Occipital lobe (tissue), 2 donors: ENCODE data around the gene IL1RAPL2. TPM values are rescaled to one million over a fixed set of nuclear protein-coding genes. Genes with fewer than 3 reads are reported as not detected.

Source experiments
- DNase-seq: peaks from one replicate; lab custom pipeline; 2025; lab: John Stamatoyannopoulos, UW
- total RNA-seq: library from RNA; depleted of rRNA; stranded (reverse); fragments of >200 nt; gene quantifications from one replicate; pipeline ENCODE4 v1.2.3, GENCODE V29; 2014

The IL1RAPL2 gene
- total RNA-seq, 1 donor from 2014 or later, result 12.2 TPM

DNA sequence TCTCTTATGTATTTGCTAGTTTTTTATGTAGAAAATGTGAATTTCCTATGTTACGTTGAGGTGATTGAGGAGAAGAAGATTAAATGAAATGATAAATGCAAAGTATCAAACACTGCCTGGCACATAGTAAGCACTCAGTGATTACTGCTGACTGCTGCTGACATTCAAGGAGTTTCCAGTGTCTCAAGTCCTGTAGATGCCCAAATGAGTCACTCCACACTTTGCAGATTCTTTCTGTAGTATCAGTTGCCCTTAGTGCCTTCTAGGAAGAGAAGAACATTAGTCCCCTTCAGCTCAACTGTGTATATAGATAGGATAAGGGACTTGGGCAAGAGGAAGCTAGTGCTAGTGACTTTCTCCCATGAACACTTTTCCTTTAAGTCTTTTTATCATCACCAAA is 895.0 kb downstream of the IL1RAPL2 start:
- no peak for DNase-seq

DNA sequence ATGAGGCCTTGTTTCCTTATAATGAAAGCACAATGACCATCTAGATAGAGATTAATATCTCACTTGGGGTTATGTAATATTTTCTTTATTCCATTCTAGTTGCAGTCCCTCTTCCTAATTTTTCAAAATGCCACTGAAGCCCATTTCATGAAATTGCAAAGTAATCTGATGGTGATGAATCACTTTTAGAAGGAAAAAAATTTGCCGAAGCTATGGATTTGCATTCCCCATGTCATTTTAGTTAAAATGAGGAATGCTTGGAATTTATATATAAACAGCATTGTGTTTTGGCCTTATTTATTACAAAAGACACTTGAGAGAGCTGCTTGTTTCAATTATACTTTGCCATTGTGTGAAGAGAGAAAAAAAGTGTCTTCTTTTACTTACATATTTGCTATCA is 896.2 kb downstream of the IL1RAPL2 start:
- DNase-seq, result no peak

DNA sequence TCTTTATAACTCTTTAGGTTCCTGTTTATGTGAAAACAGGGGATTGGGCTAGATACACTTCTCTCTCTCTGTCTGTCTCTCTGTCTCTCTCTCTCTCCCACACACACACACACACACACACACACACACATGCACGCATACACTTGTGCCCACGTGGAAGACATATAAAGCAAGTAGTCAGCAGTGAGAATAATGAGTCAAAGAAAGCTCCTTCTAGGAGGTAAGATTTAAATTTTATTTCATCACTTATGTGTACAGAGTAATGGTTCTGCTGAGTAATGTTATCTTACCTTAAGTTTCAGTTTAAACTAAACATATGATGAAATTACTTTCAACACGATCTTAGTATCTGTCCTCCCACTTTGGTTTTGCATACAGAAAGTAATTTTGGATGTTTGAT is 897.5 kb downstream of the IL1RAPL2 start:
- DNase-seq, result no peak

DNA sequence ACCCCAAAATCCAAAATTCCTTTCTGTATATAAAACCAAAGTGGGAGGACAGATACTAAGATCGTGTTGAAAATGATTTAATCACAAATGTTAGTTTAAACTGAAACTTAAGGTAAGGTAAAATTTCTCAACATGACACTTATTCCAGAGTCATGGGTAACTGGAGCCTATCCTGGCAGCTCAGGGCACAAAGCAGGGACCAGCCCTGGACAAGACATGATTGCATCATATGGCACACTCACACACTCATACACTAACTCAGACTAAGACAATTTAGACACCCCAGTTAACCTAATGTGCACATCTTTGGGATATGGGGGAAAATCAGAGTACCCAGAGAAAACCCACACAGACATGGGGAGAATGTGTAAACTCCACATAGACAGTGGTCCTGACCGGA is 898.6 kb downstream of the IL1RAPL2 start:
- DNase-seq, result no peak

DNA sequence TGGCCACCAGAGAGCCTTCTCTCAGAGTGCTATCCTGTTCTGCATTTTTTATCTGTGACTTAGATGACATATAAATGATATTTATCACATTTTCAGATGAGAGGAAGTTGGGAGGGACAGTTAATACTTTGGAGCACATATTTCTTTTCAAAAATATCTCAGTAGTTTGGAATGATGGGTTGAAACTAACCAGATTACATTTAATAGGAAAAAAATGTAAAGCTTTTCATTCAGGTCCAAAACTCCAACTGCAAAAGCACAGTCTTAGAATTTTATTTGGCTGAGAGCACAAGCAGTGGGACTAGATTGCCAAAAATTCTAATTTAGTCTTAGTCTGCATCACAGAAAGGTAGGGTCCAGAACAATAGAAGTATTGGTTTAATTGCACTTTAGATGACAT is 902.7 kb downstream of the IL1RAPL2 start:
- DNase-seq, result no peak

DNA sequence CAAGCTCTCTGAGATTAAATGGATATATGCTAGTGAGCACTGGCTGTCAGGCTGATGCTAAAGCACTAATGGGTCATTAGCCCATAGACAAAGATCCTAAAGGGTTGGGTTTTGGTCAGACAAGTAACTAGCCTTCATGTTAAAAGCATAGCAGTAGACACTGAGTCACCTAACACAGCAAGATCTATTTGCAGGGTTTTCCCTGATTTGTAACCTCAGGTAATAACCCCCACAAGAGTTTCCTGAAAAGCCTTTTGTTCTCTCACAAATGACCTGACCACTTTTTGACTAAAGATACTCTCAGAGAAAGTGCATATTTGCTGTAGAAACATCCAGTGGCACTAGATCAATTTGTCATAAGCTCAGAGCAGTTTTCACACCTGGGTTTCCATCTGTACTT is 905.6 kb downstream of the IL1RAPL2 start:
- no peak for DNase-seq

DNA sequence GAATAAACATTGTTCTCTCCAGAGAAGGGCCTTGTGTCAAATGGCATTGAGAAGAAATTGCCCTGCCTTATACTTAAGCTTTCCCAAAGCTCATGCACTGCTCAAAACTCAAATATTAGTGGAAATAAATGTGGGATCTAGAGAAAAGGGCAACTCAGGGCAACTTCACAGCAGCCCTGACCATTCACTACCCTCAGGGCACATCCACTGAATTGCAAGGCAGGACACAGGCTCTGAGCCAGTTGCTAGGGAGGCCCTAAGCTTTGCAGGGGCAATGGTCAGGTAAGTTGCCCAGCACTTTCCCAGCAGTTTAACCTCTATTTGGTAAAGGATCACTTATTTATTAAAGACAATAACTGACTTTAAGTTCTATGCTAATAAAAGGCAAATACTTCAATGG is 909.8 kb downstream of the IL1RAPL2 start:
- DNase-seq, result no peak

DNA sequence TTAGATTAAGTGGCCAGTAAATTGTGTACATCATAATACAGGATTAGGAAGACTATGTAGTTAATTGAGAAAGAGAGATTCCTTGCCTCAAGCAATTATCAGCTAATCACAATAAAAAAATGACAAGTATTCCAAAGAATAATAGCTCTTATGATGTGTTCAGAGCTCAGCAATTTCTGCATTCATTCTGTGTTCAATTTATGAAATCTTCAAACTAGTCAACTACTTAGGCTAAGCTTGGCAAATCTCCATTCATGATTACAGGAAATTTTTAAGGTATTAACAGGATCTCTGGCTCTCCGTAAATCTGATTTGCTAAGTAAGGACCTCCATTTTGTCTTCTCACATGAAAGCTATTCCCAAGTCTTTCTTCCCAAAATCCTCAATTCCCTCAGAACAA is 911.4 kb downstream of the IL1RAPL2 start:
- DNase-seq, result no peak

DNA sequence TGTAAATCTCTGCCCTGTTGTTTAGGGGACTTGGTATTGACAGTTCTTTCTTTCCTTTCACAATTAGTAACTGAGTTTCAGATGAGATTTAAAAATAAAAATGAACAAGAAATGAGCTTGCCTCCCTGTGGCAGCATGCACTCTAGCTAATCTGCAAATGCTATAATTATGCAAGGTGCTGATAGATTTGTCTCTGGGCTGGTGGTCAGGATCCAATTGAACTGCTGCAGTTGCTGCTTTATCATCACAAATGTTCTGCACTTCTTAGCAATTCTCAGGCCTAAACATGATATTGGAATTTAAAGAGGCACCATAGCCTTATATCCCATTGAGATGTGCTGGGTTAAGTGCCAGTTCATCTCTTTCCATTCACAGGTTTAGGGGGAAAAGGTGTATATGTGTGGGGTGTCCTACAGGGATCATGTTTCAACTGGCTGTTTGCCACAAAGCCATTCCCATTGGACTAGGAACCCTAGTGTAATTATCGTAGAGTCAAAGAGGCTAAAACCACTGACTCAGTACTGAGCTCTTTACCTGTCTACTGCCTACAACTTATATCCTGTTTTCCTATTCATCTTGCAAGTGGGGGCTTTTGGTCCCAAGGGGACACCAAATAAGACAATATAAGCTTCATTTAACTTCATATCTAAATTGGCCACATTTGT is 914.8 kb downstream of the IL1RAPL2 start:
- no peak for DNase-seq

DNA sequence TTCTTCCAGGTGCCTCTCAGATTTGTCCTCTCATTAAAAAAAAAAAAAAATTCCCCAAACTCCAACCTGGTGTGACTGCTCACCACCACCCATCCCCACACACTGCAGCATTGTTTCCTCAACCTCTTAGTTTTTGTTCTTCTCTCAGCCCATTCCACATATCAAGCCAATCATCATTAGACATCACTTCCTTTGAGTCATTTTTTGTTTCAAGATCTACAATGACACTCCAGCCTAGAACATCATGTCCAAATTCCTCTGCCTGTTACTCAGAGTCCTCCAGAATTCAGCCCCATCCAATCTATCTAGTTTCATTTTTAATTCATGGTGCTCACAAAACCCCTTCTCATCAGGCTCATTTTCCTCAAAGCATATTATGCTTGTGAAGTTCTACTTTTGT is 917.0 kb downstream of the IL1RAPL2 start:
- no peak for DNase-seq

DNA sequence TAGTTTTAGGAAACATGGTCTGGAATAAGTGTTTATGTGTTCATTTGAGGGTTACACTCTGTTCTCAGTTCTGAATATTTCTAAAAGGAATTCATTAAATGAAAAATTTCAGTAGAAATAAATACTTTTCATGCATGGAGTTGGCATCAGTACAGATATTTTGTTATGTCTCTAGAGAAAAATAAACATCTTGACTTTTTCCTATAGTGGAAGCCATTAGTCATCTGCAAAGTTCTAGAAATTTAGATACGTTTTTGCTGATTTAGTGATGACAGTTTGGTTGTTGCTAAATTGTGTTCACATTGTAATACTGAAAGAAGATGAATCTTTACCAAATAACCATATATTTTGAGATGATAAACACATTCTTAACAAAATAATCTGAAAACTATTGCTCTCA is 922.7 kb downstream of the IL1RAPL2 start:
- DNase-seq, result no peak

DNA sequence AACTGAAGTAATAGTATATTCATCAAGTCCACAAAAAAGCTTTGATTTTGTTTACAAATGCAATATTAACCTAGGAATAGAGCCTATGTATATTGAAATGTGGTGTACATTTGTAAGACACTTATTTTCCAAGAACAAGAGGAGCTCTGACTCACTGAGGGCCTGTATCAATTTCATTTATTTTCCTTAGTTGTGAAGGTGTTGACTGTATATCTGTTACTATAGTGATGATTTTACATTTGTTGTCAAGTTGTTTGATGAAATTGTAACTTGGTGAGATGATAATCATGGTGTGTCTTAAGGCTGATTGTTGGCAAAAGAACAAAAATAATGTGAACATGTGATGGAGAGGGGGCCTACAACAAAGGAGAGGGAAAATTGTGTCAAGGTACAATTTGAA is 929.4 kb downstream of the IL1RAPL2 start:
- DNase-seq, result no peak

DNA sequence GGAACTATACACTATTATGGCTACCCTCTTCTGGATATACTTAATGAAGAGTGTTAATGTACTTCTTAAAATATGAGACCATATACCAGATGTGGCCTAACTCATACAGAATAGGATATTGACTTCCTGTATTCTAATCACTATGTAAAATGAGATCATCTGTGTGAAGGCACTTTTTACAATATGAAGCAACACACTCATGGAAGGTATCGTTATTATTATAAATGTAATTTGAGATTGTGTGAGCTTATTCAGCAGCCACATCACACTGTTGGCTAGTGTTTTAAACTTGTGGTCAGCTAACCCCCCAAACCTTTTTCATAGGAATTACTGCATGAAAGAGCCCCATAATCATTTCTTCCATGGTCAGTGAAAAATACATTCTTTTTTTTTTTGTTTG is 936.3 kb downstream of the IL1RAPL2 start:
- DNase-seq, result no peak

DNA sequence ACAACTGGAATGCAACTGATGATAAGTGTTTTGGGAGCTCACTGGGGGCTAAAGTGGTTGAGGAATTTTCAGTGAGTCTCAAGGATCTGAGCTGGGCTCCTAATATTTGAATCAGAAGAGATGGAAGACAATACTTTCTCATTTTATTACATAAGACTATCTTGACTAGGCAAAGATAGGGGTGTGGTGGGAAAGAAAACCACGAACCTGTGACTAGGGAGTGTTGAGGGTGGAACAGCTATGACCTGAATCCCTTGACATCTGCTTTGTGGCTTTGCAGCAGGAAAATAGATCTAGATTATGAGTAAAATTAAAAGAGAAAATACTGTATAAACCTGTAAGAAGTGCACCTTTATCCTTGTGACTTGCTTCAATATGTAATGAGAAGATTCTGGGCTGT is 949.6 kb downstream of the IL1RAPL2 start:
- DNase-seq, result no peak

DNA sequence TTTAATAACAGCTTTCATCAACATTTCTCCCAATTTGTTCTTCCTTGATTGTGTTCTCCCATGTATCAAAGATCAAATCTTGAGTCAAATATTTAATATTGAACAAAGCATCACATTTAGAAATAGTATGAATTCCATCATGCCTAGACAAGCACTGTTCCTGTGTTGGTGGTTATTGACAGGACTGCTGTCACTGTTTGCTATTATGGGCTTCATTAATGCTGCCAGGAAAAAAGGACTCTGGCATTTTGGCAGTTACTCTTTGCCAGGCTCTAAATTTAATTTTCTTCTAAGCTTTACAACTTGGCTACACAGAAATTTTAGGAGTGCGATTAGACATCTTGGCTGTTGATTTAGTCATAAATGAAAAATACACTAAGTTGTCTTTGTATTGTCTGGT is 960.4 kb downstream of the IL1RAPL2 start:
- DNase-seq, result no peak

DNA sequence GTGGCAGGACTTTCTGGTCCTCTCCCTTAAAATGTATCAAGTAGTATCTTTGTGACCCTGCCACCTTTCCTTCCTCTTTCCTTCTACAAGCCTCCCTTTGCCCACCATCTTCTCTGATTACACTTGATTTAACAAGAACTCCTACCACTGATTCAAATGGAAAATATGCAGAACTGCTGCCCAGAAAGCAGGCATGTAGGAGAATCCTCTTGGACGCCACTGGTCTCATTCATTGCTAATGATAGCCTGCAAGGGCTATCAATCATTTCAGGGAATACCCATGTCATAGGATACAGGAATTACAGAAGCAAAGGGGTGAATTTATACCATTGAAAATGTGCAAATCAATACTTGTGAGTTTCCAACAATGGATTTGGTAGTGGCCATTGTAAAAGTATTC is 961.8 kb downstream of the IL1RAPL2 start:
- DNase-seq, result no peak

DNA sequence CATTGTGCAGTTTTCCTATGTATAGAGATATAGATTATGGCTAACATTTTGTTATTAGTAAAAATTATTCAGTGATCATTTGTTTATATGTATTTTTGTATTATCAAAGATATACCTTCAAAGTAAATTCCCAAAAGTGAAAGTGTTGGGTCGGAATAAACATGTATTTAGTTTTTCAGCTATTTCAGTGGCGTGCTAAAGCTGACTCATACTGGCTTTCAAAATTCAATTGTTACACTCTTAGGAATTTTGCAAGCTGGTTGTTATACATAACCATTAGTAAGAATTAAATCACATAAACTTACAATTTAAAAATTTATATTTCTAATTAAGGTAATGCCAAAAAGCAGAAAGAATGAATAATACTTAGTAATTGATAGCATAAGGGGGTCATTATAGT is 968.0 kb downstream of the IL1RAPL2 start:
- no peak for DNase-seq

DNA sequence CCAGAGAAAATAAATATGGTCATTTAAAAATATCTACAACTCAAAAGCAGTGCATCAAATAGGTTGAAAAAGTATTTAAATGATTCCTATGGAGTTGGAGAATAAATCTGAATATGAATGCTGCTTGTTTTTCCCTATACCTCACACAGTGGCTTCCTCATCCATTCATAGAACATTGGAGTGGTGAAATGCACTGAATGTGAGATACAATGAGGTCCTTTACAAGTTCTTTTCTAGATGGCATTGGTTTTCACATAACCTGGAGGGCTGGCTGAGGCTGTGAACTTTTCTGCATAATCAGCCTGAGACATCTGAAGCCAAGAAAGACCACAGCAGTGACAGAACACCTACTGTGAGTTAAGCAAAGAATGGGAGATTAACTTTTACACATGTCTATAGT is 977.3 kb downstream of the IL1RAPL2 start:
- DNase-seq, result no peak

DNA sequence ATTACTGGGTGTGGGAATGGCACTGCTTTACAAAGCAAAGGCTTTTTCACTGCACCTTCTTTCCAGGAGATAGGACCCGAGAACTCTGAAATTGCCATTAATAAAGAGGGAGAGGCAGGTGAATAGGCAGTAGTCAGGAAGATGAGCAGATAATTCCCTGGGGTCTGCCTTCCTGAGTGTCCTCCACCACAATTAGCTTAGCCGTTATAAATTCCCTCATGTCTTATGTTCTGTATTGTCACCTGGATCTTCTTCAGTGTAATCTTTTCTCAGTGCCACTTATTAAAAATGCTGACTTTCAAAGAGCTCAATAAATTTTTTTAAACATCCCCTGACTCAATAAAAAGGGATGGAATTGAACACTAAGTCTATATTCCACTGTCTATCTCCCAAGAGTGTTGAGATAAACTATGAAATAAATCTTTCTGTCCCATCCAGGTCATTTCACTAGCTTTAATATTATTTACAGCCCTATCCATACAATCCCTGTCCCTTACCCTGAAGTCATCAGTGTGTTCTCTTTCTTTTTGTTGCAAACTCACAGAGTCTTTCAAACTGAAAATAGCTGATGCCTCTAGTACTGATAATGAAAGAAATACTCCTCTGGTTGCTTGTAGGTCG is 984.2 kb downstream of the IL1RAPL2 start:
- DNase-seq, result no peak

DNA sequence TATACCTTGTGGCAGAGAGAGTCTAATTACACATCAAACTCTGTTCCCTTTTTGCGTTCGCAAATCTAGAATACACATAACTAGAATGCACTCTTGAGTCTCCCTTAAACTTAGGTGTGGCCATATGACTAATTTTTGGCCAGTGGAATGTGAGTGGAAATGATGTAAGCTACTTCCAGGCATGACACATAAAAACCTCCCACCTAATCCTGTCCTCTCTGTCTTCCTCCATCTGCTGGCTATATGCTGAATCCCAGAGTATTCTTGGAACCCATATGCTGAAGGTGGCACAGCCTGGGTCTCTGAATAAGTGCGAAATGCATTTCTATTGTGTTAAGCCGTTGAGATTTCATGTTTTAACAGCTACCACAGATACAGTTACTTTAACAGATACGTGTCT is 986.4 kb downstream of the IL1RAPL2 start:
- DNase-seq, result no peak

DNA sequence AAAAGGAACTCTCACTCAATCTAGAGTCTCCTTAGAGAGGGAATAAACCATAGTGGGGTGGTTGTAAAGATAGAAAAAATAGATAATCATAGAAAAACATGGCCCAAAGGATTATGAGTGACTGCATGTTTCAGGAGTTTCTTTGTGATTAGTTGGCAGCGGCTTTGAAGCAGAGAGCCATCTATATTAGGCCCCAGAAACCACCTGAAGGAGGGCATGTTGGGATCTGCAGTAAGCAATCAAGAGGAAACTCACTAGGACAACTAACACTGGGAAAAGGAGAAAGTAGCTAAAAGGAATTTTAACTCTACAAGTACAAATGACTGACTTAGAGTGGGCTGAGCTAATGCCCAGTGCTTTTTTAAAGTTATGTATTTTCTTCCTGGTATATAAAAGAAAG is 987.1 kb downstream of the IL1RAPL2 start:
- DNase-seq, result no peak

DNA sequence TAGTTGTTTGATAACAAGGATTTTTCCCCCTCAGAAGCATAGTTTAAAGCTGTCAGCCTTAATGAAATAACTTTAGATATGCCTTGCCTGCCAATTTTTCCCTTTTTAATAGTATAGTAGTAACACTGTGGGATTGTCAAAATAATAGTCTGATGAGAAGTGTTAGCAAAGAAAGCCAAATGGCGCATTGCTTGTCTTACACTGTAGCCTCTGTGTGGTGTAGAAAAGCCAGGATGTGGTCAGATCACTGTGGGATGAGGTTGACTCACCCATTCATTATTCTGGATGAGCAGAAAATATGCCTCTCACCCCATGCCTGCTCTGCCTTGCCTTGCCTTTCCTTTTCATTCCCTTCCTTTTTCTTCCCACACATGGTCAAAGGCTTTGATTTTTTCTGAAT is 998.5 kb downstream of the IL1RAPL2 start:
- DNase-seq, result no peak

DNA sequence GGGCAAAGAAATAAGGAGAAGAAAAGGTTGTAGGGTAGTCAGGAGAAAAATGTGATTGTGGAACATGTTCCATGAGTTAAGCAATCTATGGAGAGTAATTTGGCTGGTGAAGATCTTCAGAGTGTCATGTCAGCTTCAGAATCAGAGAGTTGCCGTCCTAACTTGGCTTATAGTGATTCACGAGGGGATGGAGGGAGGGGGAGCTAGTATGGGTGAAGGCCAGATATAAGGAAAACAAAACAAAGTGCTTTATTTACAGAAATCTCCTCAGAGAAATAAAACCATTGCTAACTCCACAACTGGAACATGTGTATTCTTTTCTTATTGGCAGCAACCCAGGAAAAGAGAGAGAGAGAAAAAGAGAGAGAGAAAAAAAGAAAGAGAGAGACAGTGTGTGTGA is 999.9 kb downstream of the IL1RAPL2 start:
- no peak for DNase-seq

DNA sequence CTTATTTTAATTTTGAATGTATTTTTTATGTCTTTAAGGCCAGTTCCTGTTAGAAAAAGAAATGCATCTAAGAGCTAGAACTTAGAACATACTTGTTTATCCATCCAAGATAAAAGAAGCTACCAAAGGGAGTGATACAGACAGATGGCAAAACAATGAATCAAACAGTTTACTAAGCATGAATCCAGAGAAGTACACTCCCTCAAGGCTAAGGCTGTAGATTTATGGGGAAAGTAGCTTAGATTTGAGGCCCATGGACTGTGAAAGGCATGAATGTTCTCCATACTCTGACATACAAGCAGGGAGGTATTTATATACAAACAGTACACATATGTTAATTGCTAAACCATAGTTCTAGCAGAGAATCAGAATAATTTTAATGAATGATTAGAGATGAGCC is 1001.1 kb downstream of the IL1RAPL2 start:
- no peak for DNase-seq
